Activated CD4-positive, alpha-beta T cell treated with anti-CD3 and anti-CD28 coated beads, Interleukin-2, amount 50 U/mL, for 1 hour (primary cell): ENCODE measurements around the gene SUCO.
"Not testable (repeated sequence)": the region's sequence is repeated elsewhere in the genome, so short reads cannot be mapped to it uniquely, and the experiment has no call there.

Experiments used
- DNase-seq: peaks from one replicate; pipeline ENCODE4 v3.0.0-alpha.2; 2020

The SUCO gene

GRCh38 chr1:172567720-172568119, 34.8 kb downstream of the SUCO start:
- no peak for DNase-seq

GRCh38 chr1:172574080-172574479, 41.1 kb downstream of the SUCO start:
- DNase-seq, result no peak

GRCh38 chr1:172578586-172578985, 45.6 kb downstream of the SUCO start:
- DNase-seq, result no peak

- DNase-seq, result no peak
Observed at GRCh38 chr1:172581273-172581672, 48.3 kb downstream of the SUCO start.

- no peak for DNase-seq
Observed at GRCh38 chr1:172581779-172582178, 48.8 kb downstream of the SUCO start.

- no peak for DNase-seq
Observed at GRCh38 chr1:172582889-172583288, 49.9 kb downstream of the SUCO start.

GRCh38 chr1:172585348-172585747, 52.4 kb downstream of the SUCO start:
- DNase-seq, result no peak

- DNase-seq, result no peak
Observed at GRCh38 chr1:172585861-172586260, 52.9 kb downstream of the SUCO start.

GRCh38 chr1:172588296-172589291, 55.6 kb downstream of the SUCO start:
- DNase-seq, result no peak

- DNase-seq, result no peak
Observed at GRCh38 chr1:172589553-172589952, 56.6 kb downstream of the SUCO start.

GRCh38 chr1:172591429-172591828, 58.5 kb downstream of the SUCO start:
- DNase-seq, result not testable (repeated sequence)

GRCh38 chr1:172595066-172595465, 62.1 kb downstream of the SUCO start:
- DNase-seq, result not testable (repeated sequence)

GRCh38 chr1:172596782-172597181, 63.8 kb downstream of the SUCO start:
- DNase-seq, result peak; percentile 14

GRCh38 chr1:172599912-172600311, 67.0 kb downstream of the SUCO start:
- DNase-seq, result no peak

- no peak for DNase-seq
Observed at GRCh38 chr1:172600615-172601014, 67.7 kb downstream of the SUCO start.

GRCh38 chr1:172601046-172601630, 68.2 kb downstream of the SUCO start:
- no peak for DNase-seq

- no peak for DNase-seq
Observed at GRCh38 chr1:172602706-172603105, 69.8 kb downstream of the SUCO start.

GRCh38 chr1:172603816-172604215, 70.9 kb downstream of the SUCO start:
- no peak for DNase-seq

- no peak for DNase-seq
Observed at GRCh38 chr1:172605641-172606040, 72.7 kb downstream of the SUCO start.

GRCh38 chr1:172607145-172607544, 74.2 kb downstream of the SUCO start:
- no peak for DNase-seq

GRCh38 chr1:172608098-172608601, 75.2 kb downstream of the SUCO start:
- DNase-seq, result no peak

- no peak for DNase-seq
Observed at GRCh38 chr1:172609528-172609927, 76.6 kb downstream of the SUCO start.

- DNase-seq, result no peak
Observed at GRCh38 chr1:172612478-172612877, 79.5 kb downstream of the SUCO start.

GRCh38 chr1:172613294-172613693, 80.3 kb downstream of the SUCO start:
- DNase-seq, result no peak
